ENCODE results near the gene EWSR1. TPM values are rescaled to one million over a fixed set of nuclear protein-coding genes. Genes with fewer than 3 reads are reported as not detected.

The EWSR1 gene
- total RNA-seq, 1 donor, result 139 TPM

GRCh38 chr22:29277927-29278326 lies 9.9 kb downstream of the EWSR1 start:
- Histone ChIP-seq H3K27me3 (ENCODE audit: insufficient read depth, low read length) (no peaks in the 10 kb centered on the region), H3K4me3 (ENCODE audit: insufficient read depth, low read length) (no peak overlapping the region), H3K4me1 (ENCODE audit: insufficient read depth, low read length) (no peaks in the 10 kb centered on the region), H3K4me2 (ENCODE audit: insufficient read depth, low read length) (no peak overlapping the region), H3K9me3 (ENCODE audit: low read depth, low read length) (no peaks in the 10 kb centered on the region), H3K79me2 (ENCODE audit: insufficient read depth, low read length) (peaks cover 91% of the 10 kb centered on the region), H3K36me3 (ENCODE audit: insufficient read depth, low read length) (peaks cover 87% of the 10 kb centered on the region), H4K20me1 (ENCODE audit: insufficient read depth, low read length) (peaks cover 79% of the 10 kb centered on the region), H2AFZ (ENCODE audit: low read length) (no peak overlapping the region), H3K27ac (ENCODE audit: low read depth, low read length) (no peak overlapping the region)
- no peak for DNase-seq (ENCODE audit: insufficient read length, low spot score, missing footprints)
- no peak for TF ChIP-seq CTCF (IDR thresholded peaks at IDR 0.05; ENCODE audit: extremely low read depth, low read depth, low read length)

DNA sequence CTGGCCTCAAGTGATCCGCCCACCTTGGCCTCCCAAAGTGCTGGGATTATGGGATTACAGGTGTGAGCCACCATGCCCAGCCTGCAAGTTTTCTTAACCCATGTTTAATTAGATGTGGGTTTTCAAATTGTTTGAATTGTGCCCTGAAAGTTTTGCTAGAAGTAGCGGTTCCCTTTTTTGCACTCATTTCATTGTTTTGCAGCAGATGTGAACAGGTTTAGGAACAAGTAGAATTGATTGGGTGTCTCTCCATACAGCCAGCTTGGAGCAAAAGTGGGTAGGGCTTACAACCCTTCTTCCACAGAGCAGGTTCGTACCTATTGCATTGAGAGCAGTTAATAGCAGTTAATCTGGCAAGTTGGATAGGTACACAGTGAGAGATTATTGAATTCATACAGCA lies 16.1 kb downstream of the EWSR1 start:
- no peak overlapping the region for H3K4me3 ChIP-seq (ENCODE audit: insufficient read depth, low read length)
- no peak overlapping the region for H3K4me2 ChIP-seq (ENCODE audit: insufficient read depth, low read length)
- H2AFZ ChIP-seq (ENCODE audit: low read length), result no peak overlapping the region
- TF ChIP-seq CTCF (IDR thresholded peaks at IDR 0.05; ENCODE audit: extremely low read depth, low read depth, low read length), result no peak
- H4K20me1 ChIP-seq (ENCODE audit: insufficient read depth, low read length), result peaks cover 35% of the 10 kb centered on the region
- H3K27ac ChIP-seq (ENCODE audit: low read depth, low read length), result no peak overlapping the region
- no peaks in the 10 kb centered on the region for H3K9me3 ChIP-seq (ENCODE audit: low read depth, low read length)
- DNase-seq (ENCODE audit: insufficient read length, low spot score, missing footprints), result no peak
- peaks cover 83% of the 10 kb centered on the region for H3K36me3 ChIP-seq (ENCODE audit: insufficient read depth, low read length)
- H3K79me2 ChIP-seq (ENCODE audit: insufficient read depth, low read length), result peaks cover 83% of the 10 kb centered on the region
- H3K4me1 ChIP-seq (ENCODE audit: insufficient read depth, low read length), result no peaks in the 10 kb centered on the region
- no peaks in the 10 kb centered on the region for H3K27me3 ChIP-seq (ENCODE audit: insufficient read depth, low read length)

GRCh38 chr22:29288837-29289236 lies 20.8 kb downstream of the EWSR1 start:
- Histone ChIP-seq H4K20me1 (ENCODE audit: insufficient read depth, low read length) (peaks cover 19% of the 10 kb centered on the region), H3K36me3 (ENCODE audit: insufficient read depth, low read length) (peaks cover 93% of the 10 kb centered on the region), H3K79me2 (ENCODE audit: insufficient read depth, low read length) (peaks cover 75% of the 10 kb centered on the region), H3K4me2 (ENCODE audit: insufficient read depth, low read length) (no peak overlapping the region), H3K4me3 (ENCODE audit: insufficient read depth, low read length) (no peak overlapping the region), H2AFZ (ENCODE audit: low read length) (no peak overlapping the region), H3K27ac (ENCODE audit: low read depth, low read length) (no peak overlapping the region), H3K9me3 (ENCODE audit: low read depth, low read length) (no peaks in the 10 kb centered on the region), H3K27me3 (ENCODE audit: insufficient read depth, low read length) (no peaks in the 10 kb centered on the region), H3K4me1 (ENCODE audit: insufficient read depth, low read length) (no peaks in the 10 kb centered on the region)
- DNase-seq (ENCODE audit: insufficient read length, low spot score, missing footprints), result no peak
- TF ChIP-seq CTCF (IDR thresholded peaks at IDR 0.05; ENCODE audit: extremely low read depth, low read depth, low read length), result no peak

DNA sequence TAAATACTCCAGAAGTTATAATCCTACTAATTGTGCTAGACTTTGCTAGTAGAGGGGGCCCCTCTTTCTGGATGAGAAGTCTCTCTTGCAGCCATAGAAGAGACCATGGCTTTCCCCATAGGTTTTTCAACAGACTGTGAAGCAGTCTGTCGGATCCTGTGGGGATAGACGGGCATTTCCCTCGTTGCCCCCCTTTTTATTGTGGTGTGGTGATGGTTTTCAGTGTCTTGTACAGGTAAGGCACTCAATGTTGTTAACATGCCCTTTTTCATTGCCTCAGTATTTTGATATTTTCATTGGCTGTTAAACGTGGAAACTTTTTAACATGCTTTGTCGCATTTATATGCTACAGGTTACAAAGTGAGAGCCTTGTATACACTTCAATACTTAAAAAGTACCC lies 22.0 kb downstream of the EWSR1 start:
- no peaks in the 10 kb centered on the region for H3K9me3 ChIP-seq (ENCODE audit: low read depth, low read length)
- H3K79me2 ChIP-seq (ENCODE audit: insufficient read depth, low read length), result peaks cover 64% of the 10 kb centered on the region
- H3K27ac ChIP-seq (ENCODE audit: low read depth, low read length), result no peak overlapping the region
- no peaks in the 10 kb centered on the region for H3K27me3 ChIP-seq (ENCODE audit: insufficient read depth, low read length)
- no peaks in the 10 kb centered on the region for H3K4me1 ChIP-seq (ENCODE audit: insufficient read depth, low read length)
- no peak for TF ChIP-seq CTCF (IDR thresholded peaks at IDR 0.05; ENCODE audit: extremely low read depth, low read depth, low read length)
- no peak overlapping the region for H3K4me2 ChIP-seq (ENCODE audit: insufficient read depth, low read length)
- DNase-seq (ENCODE audit: insufficient read length, low spot score, missing footprints), result no peak
- peaks cover 11% of the 10 kb centered on the region for H4K20me1 ChIP-seq (ENCODE audit: insufficient read depth, low read length)
- H3K36me3 ChIP-seq (ENCODE audit: insufficient read depth, low read length), result peaks cover 92% of the 10 kb centered on the region
- H2AFZ ChIP-seq (ENCODE audit: low read length), result no peak overlapping the region
- H3K4me3 ChIP-seq (ENCODE audit: insufficient read depth, low read length), result no peak overlapping the region
